Skeletal muscle tissue (tissue), 4 donors: ENCODE results near the gene CNIH4. TPM values are rescaled to one million over a fixed set of nuclear protein-coding genes. Genes with fewer than 3 reads are reported as not detected.
A peak's percentile ranks its signal among the peaks of the same experiment; 100 is the strongest.
"Not testable (repeated sequence)": the region's sequence is repeated elsewhere in the genome, so short reads cannot be mapped to it uniquely, and the experiment has no call there.

Experiments
- H3K27ac ChIP-seq: one replicate; pipeline ENCODE4 v1.7.0; 2013; ENCODE audit warnings: mild to moderate bottlenecking, low read depth, low read length, inconsistent platforms
- H3K27me3 ChIP-seq, 3 donors: one replicate each; pipeline ENCODE4 v1.7.0; 2013; ENCODE audit warnings: low read length in 3 of 3; ENCODE audit not compliant: control insufficient read depth in 3 of 3, insufficient read depth in 3 of 3
- H3K36me3 ChIP-seq, 3 donors: one replicate each; pipeline ENCODE4 v1.7.0; 2013; ENCODE audit warnings: low read length in 3 of 3; ENCODE audit not compliant: control insufficient read depth in 3 of 3, insufficient read depth in 3 of 3
- H3K4me1 ChIP-seq, 3 donors: one replicate each; pipeline ENCODE4 v1.7.0; 2013; ENCODE audit warnings: low read length in 3 of 3, mild to moderate bottlenecking in 3 of 3; ENCODE audit not compliant: control insufficient read depth in 3 of 3, insufficient read depth in 3 of 3
- H3K4me3 ChIP-seq, 3 donors: one replicate each; pipeline ENCODE4 v1.7.0; 2013; ENCODE audit warnings: low read length in 3 of 3
- H3K9ac ChIP-seq, 3 donors: one replicate each; pipeline ENCODE4 v1.7.0; 2013; ENCODE audit warnings: low read length in 3 of 3, mild to moderate bottlenecking in 3 of 3, moderate library complexity in 2 of 3, low read depth in 1 of 3
- H3K9me3 ChIP-seq, 3 donors: one replicate each; pipeline ENCODE4 v1.7.0; 2013; ENCODE audit warnings: low read length in 3 of 3; ENCODE audit not compliant: control insufficient read depth in 3 of 3
- total RNA-seq: library from RNA; depleted of rRNA; stranded (reverse); fragments of >200 nt; gene quantifications from one replicate; pipeline ENCODE4 v1.2.3, GENCODE V29; 2014
- donor health status: Osteomylitis.

Gene CNIH4
- total RNA-seq, 1 donor from 2014 or later = 54.3 TPM

DNA sequence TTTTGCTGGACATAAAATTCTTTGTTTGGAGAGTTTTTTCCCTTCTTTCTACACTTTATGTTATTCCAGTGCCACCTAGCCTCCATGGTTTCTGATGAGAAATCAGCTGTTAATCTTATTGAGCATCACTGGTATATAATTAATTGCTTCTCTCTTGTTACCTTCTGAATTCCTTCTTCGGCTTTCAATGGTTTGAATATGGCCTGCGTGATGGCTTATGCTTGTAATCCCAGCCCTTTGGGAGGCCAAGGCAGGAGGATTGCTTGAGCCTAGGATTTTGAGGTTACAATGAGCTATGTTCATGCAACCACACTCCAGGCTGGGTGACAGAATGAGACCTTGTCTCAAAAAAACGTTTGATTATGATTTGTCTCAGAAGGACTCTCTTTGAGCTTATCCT is 13.0 kb upstream of the CNIH4 start:
- Histone ChIP-seq H3K4me1 (peaks cover 3 to 4% (median 4%) of the 10 kb centered on the region in 3 donors), H3K4me3 (no peak overlapping the region), H3K36me3 (no peaks in the 10 kb centered on the region), H3K9me3 (peaks cover 0 to 5% (median 4%) of the 10 kb centered on the region in 3 donors), H3K9ac (no peak overlapping the region), H3K27me3 (peaks cover 0 to 5% (median 4%) of the 10 kb centered on the region in 3 donors), H3K27ac (no peak overlapping the region)

DNA sequence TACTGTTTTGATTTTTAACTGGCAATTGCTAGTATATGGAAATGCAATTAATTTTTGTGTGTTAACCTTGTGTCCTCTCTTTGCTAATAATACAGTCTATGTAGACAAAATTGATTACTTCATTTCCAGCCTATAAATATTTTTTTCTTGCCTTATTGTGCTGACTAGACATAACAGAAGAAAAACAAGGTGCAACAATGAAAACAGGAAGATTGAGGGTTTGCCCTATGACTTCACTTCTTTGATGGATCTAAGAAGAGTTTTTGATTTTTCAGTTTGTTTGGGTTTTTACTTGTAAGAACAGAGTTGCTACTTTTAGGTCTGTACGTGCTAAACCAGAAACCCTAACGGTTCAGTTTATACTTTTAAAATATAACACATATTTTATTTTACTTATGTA is 8.5 kb upstream of the CNIH4 start:
- no peak overlapping the region for H3K9ac ChIP-seq
- no peak overlapping the region for H3K4me3 ChIP-seq
- H3K27ac ChIP-seq = no peak overlapping the region
- no peaks in the 10 kb centered on the region for H3K27me3 ChIP-seq
- no peaks in the 10 kb centered on the region for H3K4me1 ChIP-seq
- H3K36me3 ChIP-seq = no peaks in the 10 kb centered on the region
- H3K9me3 ChIP-seq = peaks cover 0 to 5% (median 4%) of the 10 kb centered on the region in 3 donors

DNA sequence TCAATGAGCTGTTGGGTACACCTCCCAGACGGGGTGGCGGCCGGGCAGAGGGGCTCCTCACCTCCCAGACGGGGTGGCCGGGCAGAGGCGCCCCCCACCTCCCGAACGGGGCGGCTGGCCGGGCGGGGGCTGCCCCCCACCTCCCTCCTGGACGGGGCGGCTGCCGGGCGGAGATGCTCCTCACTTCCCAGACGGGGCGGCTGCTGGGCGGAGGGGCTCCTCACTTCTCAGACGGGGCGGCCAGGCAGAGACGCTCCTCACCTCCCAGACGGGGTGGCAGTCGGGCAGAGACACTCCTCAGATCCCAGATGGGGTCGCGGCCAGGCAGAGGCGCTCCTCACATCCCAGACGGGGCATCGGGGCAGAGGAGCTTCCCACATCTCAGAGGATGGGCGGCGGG is 7.0 kb upstream of the CNIH4 start:
- not testable (repeated sequence) for H3K4me1 ChIP-seq, H3K9me3 ChIP-seq, H3K27ac ChIP-seq, H3K4me3 ChIP-seq, H3K36me3 ChIP-seq, H3K27me3 ChIP-seq, H3K9ac ChIP-seq

DNA sequence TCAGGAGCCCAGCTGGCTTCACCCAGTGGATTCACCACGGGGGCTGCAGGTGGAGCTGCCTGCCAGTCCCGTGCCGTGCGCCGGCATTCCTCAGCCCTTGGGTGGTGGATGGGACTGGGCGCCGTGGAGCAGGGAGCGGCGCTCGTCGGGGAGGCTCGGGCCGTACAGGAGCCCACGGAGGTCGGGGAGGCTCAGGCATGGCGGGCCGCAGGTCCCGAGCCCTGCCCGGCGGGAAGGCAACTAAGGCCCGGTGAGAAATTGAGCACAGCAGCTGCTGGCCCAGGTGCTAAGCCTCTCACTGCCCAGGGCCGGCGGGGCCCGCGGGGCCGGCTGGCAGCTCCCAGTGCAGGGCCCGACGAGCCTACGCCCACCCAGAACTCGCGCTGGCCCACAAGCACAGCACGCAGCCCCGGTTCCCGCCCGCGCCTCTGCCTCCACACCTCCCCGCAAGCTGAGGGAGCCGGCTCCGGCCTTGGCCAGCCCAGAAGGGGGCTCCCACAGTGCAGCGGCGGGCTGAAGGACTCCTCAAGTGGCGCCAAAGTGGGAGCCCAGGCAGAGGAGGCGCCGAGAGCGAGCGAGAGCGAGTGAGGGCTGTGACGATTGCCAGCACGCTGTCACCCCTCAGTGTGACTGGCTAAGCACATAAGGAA is 4.1 kb upstream of the CNIH4 start:
- H3K36me3 ChIP-seq, H3K4me1 ChIP-seq, H3K27me3 ChIP-seq, H3K27ac ChIP-seq, H3K9me3 ChIP-seq, H3K9ac ChIP-seq, H3K4me3 ChIP-seq: not testable (repeated sequence)

DNA sequence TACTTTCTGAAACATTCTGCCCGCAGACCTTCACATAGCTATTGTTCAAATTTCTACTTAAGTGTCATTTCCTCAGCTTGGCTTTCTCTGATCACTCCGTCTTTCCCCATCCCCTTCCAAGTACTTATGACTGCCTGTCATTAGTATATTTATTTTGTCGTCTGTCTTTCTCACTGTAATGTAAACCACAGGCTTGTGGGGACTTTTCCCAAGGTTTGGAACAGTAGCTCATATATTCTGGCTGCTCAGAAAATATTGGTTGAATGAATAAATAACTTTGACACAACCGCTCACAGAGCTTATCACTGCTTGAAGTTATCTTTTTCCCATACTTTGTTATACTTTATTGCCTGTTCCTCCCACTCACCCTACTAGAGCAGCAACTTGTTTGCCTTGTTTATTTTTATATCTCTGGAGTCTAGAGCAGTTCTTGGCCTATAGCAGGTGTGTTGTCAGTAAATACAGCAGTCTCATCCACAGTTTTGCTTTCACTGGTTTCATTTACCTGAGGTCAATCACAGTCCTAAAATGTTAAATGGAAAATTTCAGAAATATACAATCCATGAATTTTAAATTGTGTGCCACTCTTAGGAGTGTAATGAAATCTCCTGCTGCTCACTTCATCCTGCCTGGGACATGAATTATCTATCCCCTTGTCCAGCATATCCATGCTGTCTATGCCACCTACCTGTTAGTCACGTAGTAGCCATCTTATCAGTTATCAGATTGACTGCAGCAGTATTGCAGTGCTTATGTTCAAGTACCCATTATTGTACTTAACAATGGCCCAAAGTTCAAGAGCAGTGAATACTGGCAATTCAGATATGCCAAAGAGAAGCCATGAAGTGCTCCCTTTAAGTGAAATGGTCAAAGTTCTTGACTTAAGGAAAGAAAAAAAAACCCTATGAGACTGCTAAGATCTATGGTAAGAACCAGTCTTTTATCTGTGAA is 2.4 kb upstream of the CNIH4 start:
- H3K4me3 ChIP-seq = no peak overlapping the region
- peaks cover 8 to 15% (median 15%) of the 10 kb centered on the region in 3 donors for H3K4me1 ChIP-seq
- no peaks in the 10 kb centered on the region for H3K27me3 ChIP-seq
- H3K9ac ChIP-seq = no peak overlapping the region
- H3K9me3 ChIP-seq = no peaks in the 10 kb centered on the region
- H3K36me3 ChIP-seq = no peaks in the 10 kb centered on the region
- H3K27ac ChIP-seq = no peak overlapping the region

DNA sequence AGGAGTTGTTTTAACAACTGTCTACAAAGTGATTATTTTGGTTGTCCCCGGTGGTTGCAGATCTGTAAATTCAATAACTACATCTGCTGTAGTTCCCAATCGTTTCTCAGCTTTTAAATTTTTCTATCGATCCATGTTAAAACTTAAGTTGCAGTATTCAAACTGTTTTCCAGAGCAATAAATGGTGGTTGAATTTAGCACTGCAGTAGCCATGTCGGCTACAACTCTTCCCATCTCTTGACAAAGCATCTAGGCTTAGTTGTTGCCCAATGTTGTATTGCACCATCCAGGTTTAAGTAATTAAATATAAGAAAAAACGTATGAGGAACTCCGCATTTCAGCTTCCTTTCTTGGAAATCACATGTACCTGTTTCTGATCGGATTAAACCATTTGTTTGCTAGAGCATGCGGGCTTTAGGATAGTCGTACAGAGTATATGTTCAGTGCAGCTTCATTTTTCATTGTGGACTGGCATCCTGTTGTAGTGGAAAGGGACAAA is 996 bp downstream of the CNIH4 start:
- peak overlapping the region; percentile 85 to 98 (median 95) for H3K4me3 ChIP-seq
- H3K36me3 ChIP-seq = no peaks in the 10 kb centered on the region
- peak overlapping the region; percentile 82 to 89 (median 89) for H3K9ac ChIP-seq
- no peaks in the 10 kb centered on the region for H3K9me3 ChIP-seq
- H3K27me3 ChIP-seq = no peaks in the 10 kb centered on the region
- peaks cover 8 to 22% (median 17%) of the 10 kb centered on the region in 3 donors for H3K4me1 ChIP-seq
- H3K27ac ChIP-seq = peak overlapping the region; percentile 83

DNA sequence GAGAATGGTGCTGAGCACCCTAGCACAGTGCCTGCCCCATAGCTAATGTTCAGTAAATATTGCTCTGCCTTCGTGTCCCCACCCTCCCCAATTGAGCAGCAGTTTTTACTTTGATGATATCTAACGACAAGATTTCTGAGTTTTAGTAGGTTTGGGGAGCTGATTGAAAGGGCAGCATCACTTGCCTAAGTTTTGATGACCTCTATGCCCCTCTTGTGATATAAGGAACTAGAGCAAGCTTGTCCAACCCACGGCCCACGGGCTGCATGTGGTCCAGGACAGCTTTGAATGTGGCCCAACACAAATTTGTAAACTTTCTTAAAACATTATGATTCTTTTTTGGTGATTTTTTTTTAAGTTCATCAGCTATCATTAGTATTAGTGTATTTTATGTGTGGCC is 1.6 kb downstream of the CNIH4 start:
- Histone ChIP-seq H3K9ac (peak overlapping the region in 2 of 3 donors; percentile 89), H3K27me3 (no peaks in the 10 kb centered on the region)

DNA sequence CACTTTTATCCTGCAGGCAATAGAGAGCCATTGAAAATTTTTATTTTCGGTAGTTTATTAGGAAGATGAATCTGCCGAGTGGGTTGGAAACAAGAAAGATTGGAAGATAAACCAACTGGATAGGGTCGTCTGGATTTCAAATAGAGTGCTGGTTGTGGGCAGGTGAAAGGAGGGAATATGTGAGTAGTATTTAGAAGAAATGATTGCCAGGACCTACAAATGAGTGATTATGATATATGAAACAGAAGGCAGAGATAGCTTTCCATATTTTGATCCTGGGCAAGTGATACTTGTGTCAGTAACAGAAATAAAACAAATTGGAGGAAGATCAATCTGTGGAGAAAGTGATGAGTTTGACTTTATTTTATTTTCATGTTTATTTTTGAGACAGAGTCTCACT is 2.5 kb downstream of the CNIH4 start:
- peaks cover 8 to 22% (median 17%) of the 10 kb centered on the region in 3 donors for H3K4me1 ChIP-seq
- no peak overlapping the region for H3K9ac ChIP-seq
- H3K27me3 ChIP-seq = no peaks in the 10 kb centered on the region
- no peak overlapping the region for H3K27ac ChIP-seq
- H3K9me3 ChIP-seq = no peaks in the 10 kb centered on the region
- no peak overlapping the region for H3K4me3 ChIP-seq
- H3K36me3 ChIP-seq = no peaks in the 10 kb centered on the region

More for the DNA sequence above, 1.6 kb downstream of the CNIH4 start:
- H3K4me3 ChIP-seq = peak overlapping the region; percentile 31 to 98 (median 85)
- no peaks in the 10 kb centered on the region for H3K36me3 ChIP-seq
- no peak overlapping the region for H3K27ac ChIP-seq
- H3K9me3 ChIP-seq = no peaks in the 10 kb centered on the region
- peaks cover 8 to 22% (median 17%) of the 10 kb centered on the region in 3 donors for H3K4me1 ChIP-seq

DNA sequence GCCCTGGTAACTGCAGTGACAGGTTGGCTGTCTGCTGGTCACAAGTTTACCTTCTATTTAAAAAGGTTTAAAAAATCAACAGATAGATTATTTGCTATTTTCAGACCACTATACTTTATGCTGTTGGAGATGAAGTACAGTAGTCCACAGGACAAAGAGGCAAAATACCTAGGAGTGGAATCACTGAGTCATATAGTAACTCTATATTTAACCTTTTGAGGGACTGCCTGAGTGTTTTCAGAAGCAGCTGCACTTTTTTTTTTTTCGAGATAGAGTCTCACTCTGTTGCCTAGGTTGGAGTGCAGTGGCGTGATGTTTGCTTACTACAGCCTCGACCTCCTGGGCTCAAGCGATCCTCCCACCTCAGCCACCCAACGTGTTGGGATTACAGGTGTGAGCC is 11.7 kb downstream of the CNIH4 start:
- Histone ChIP-seq H3K9ac (no peak overlapping the region), H3K36me3 (peaks cover 14 to 38% (median 35%) of the 10 kb centered on the region in 3 donors)

More for the DNA sequence above, 11.7 kb downstream of the CNIH4 start:
- Histone ChIP-seq H3K27me3 (no peaks in the 10 kb centered on the region), H3K27ac (peak overlapping the region; percentile 55), H3K4me3 (no peak overlapping the region), H3K4me1 (peaks cover 0 to 3% (median 3%) of the 10 kb centered on the region in 3 donors), H3K9me3 (no peaks in the 10 kb centered on the region)
